Loucy (cell line): ENCODE measurements around the gene CYSRT1.

Experiments used
- H2AFZ ChIP-seq: fragments of 200-600 bp; sonication (generic); 2 replicates; pipeline ENCODE4 v1.6.0; 2016; ENCODE audit warnings: antibody characterized with exemption, mild to moderate bottlenecking, low read length, moderate library complexity
- H3F3A ChIP-seq: fragments of 200-600 bp; 2 replicates; pipeline ENCODE4 v1.6.0; 2016; ENCODE audit warnings: antibody characterized with exemption, low read depth, mild to moderate bottlenecking
- H3K27me3 ChIP-seq: fragments of 200-600 bp; sonication (generic); 2 replicates; pipeline ENCODE4 v1.6.1; 2014; ENCODE audit warnings: low read length, mild to moderate bottlenecking; ENCODE audit not compliant: insufficient read depth, poor library complexity, severe bottlenecking
- H3K36me3 ChIP-seq: fragments of 200-600 bp; sonication (generic); 2 replicates; pipeline ENCODE4 v1.6.1; 2016; ENCODE audit warnings: low read length; ENCODE audit not compliant: insufficient read depth
- H3K4me1 ChIP-seq: fragments of 200-600 bp; sonication (generic); 2 replicates; pipeline ENCODE4 v1.5.1; 2014; ENCODE audit warnings: low read length, mild to moderate bottlenecking; ENCODE audit not compliant: insufficient read depth, poor library complexity, severe bottlenecking
- H3K4me2 ChIP-seq: fragments of 200-600 bp; sonication (generic); 2 replicates; pipeline ENCODE4 v1.6.0; 2014; ENCODE audit warnings: antibody characterized with exemption, low read length, low read depth, mild to moderate bottlenecking; ENCODE audit not compliant: poor library complexity, severe bottlenecking
- H3K4me3 ChIP-seq: fragments of 200-600 bp; sonication (generic); 2 replicates; pipeline ENCODE4 v1.5.1; 2014; ENCODE audit warnings: low read length, mild to moderate bottlenecking, mixed read lengths; ENCODE audit not compliant: poor library complexity, severe bottlenecking
- H3K79me2 ChIP-seq: fragments of 200-600 bp; sonication (generic); 2 replicates; pipeline ENCODE4 v1.6.1; 2014; ENCODE audit warnings: low read length; ENCODE audit not compliant: insufficient read depth
- H3K9ac ChIP-seq: fragments of 200-600 bp; sonication (generic); 2 replicates; pipeline ENCODE4 v1.6.0; 2014; ENCODE audit warnings: mild to moderate bottlenecking, low read depth, low read length, moderate library complexity; ENCODE audit not compliant: poor library complexity, severe bottlenecking
- H3K9me2 ChIP-seq: fragments of 200-600 bp; sonication (generic); replicated peaks from 2 replicates; pipeline ENCODE4 v1.6.1; 2016; ENCODE audit warnings: low read depth, low read length, mixed read lengths
- H3K9me3 ChIP-seq: fragments of 200-600 bp; sonication (generic); 2 replicates; pipeline ENCODE4 v1.6.1; 2014; ENCODE audit warnings: mild to moderate bottlenecking, antibody characterized with exemption, low read length, low read depth; ENCODE audit not compliant: insufficient read depth
- H4K20me1 ChIP-seq: fragments of 200-600 bp; sonication (generic); 2 replicates; pipeline ENCODE4 v1.6.0; 2014; ENCODE audit warnings: antibody characterized with exemption, low read length, mild to moderate bottlenecking; ENCODE audit not compliant: insufficient read depth, poor library complexity, severe bottlenecking
- EZH2phosphoT487 ChIP-seq: fragments of 200-600 bp; IDR thresholded peaks from 2 replicates; pipeline ENCODE4 v1.6.1; 2018; ENCODE audit warnings: antibody characterized with exemption, mild to moderate bottlenecking, moderate library complexity, borderline replicate concordance
- TF ChIP-seq, protein P1 (sequence below): fragments of 200-600 bp; sonication (generic); conservative IDR thresholded peaks from 2 replicates; pipeline ENCODE4 v1.5.1; 2014; ENCODE audit warnings: mild to moderate bottlenecking, antibody characterized with exemption, low read length

Gene CYSRT1

DNA sequence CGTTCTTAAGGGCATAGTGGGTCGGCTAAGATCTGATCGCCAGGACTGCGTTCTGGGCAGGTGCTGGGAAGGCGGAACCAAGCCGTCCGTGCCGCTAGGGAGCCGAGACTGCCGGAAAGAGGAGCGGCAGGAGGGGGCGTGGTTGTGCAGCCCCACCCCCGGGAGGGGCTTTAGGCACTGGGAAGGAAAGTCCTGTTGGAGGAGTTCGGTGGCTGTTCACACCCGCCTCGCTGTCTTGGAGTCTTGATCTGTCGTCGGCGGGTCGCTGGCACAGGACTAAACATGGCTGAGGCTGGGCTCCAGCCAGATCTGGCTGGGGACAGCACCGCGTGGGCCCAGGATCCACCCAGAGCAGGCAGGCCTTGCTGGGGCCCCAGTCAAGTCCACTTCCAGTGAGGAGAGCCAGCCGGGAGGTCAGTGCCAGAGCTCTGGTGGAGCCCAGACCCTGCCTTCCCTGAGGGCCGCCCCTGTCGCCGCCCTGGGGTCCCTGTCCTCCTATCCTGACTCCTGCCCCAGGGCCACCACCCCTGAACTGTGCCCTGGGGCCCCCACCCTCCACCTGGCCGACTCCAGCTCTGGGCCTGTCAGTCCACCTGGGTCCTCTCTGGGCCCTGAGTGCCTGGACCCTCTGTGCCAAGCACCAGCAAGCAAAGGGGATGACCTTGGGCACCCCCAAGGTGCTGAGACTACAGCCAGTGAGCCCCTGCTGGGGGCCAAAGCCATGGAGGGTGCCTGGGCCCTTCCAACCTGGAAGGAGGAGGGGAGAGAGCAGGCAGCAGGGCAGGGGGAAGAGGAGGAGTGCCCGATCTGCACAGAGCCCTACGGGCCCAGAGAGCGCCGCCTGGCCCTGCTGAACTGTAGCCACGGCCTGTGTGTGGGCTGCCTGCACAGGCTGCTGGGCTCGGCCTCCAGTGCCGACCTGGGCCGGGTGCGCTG is 7.4 kb upstream of the CYSRT1 start:
- H3K79me2 ChIP-seq = no peaks in the 10 kb centered on the region
- H3K4me3 ChIP-seq = no peak overlapping the region
- TF ChIP-seq, protein P1, sequence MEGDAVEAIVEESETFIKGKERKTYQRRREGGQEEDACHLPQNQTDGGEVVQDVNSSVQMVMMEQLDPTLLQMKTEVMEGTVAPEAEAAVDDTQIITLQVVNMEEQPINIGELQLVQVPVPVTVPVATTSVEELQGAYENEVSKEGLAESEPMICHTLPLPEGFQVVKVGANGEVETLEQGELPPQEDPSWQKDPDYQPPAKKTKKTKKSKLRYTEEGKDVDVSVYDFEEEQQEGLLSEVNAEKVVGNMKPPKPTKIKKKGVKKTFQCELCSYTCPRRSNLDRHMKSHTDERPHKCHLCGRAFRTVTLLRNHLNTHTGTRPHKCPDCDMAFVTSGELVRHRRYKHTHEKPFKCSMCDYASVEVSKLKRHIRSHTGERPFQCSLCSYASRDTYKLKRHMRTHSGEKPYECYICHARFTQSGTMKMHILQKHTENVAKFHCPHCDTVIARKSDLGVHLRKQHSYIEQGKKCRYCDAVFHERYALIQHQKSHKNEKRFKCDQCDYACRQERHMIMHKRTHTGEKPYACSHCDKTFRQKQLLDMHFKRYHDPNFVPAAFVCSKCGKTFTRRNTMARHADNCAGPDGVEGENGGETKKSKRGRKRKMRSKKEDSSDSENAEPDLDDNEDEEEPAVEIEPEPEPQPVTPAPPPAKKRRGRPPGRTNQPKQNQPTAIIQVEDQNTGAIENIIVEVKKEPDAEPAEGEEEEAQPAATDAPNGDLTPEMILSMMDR = no peak
- TF ChIP-seq EZH2phosphoT487 = no peak
- H3K4me1 ChIP-seq = peaks cover 1% of the 10 kb centered on the region
- no peak overlapping the region for H2AFZ ChIP-seq
- H3K27me3 ChIP-seq = no peaks in the 10 kb centered on the region
- no peaks in the 10 kb centered on the region for H3F3A ChIP-seq
- no peak overlapping the region for H3K4me2 ChIP-seq
- H3K9me3 ChIP-seq = no peaks in the 10 kb centered on the region
- no peaks in the 10 kb centered on the region for H4K20me1 ChIP-seq
- no peaks in the 10 kb centered on the region for H3K9me2 ChIP-seq
- no peaks in the 10 kb centered on the region for H3K36me3 ChIP-seq
- no peak overlapping the region for H3K9ac ChIP-seq

DNA sequence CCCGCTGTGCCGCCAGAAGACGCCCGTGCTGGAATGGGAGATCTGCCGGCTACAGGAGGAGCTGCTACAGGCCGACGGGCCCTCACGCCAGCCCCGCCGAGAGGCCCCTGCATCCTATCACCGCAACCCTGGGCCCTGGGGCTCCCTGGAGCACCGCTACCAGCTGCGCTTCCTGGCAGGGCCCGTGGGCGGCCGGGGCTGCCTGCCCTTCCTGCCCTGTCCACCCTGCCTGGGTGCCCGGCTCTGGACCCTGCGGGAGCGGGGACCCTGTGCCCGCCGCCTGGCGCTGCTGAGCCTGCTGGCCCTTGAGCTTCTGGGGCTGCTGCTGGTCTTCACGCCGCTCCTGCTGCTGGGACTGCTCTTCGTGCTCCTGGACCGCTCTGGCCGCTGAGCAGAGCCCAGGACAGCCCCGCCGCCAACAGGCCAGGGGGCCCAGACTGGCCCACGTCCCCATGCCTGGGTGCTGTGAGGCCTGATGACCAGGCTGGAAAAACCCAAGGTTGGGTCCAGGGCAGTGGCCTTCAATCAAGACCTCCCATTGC is 6.7 kb upstream of the CYSRT1 start:
- no peaks in the 10 kb centered on the region for H3F3A ChIP-seq
- no peak overlapping the region for H3K4me3 ChIP-seq
- no peak overlapping the region for H2AFZ ChIP-seq
- H3K36me3 ChIP-seq = no peaks in the 10 kb centered on the region
- TF ChIP-seq EZH2phosphoT487 = no peak
- TF ChIP-seq, protein P1 = no peak
- no peak overlapping the region for H3K4me2 ChIP-seq
- no peaks in the 10 kb centered on the region for H3K27me3 ChIP-seq
- H3K4me1 ChIP-seq = peaks cover 7% of the 10 kb centered on the region
- H4K20me1 ChIP-seq = no peaks in the 10 kb centered on the region
- H3K9ac ChIP-seq = no peak overlapping the region
- no peaks in the 10 kb centered on the region for H3K9me2 ChIP-seq
- H3K79me2 ChIP-seq = no peaks in the 10 kb centered on the region
- H3K9me3 ChIP-seq = no peaks in the 10 kb centered on the region

DNA sequence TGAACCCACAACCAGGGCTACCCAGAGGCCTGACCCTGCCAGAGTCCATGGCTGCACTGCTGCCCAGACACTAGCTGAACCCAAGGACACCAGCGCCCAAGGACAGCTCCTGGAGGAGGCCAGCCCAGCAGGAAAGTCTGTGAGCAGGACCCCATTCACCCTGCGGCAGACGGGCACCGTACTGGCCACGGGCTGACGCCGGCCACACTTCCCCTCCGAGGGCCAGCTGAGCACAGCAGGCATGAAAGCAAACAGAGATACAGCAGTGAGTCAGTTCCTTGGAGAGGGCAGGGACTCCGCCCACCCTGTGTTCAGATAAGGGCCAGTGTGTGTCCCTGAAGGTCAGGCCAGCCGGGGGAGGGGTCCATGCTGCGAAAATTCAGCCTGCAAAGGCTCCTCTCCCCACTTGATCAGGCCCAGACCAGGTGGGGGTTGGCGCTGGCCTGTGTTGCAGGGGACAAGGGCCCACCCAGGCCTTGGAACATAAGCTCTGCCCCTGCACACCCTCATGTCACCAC is 6.2 kb upstream of the CYSRT1 start:
- Histone ChIP-seq H3K9ac (no peak overlapping the region), H3K4me1 (peaks cover 8% of the 10 kb centered on the region)

More for the DNA sequence above, 6.2 kb upstream of the CYSRT1 start:
- no peak overlapping the region for H3K4me2 ChIP-seq
- H3K36me3 ChIP-seq = no peaks in the 10 kb centered on the region
- no peak overlapping the region for H3K4me3 ChIP-seq
- H3F3A ChIP-seq = no peaks in the 10 kb centered on the region
- H4K20me1 ChIP-seq = no peaks in the 10 kb centered on the region
- TF ChIP-seq, protein P1 = no peak
- TF ChIP-seq EZH2phosphoT487 = no peak
- no peaks in the 10 kb centered on the region for H3K9me2 ChIP-seq
- no peaks in the 10 kb centered on the region for H3K79me2 ChIP-seq
- H3K9me3 ChIP-seq = no peaks in the 10 kb centered on the region
- no peaks in the 10 kb centered on the region for H3K27me3 ChIP-seq
- H2AFZ ChIP-seq = no peak overlapping the region
